ENCODE measurements around the gene ZNF182.

The ZNF182 gene

GRCh38 chrX:48003758-48004457 is at the start of gene ZNF182:
TSS of gene ZNF182 (minus strand) at chrX:48003989. CDS start at chrX:48002609, 1,380 bp downstream.
- ATAC-seq = peak; percentile 98

DNA sequence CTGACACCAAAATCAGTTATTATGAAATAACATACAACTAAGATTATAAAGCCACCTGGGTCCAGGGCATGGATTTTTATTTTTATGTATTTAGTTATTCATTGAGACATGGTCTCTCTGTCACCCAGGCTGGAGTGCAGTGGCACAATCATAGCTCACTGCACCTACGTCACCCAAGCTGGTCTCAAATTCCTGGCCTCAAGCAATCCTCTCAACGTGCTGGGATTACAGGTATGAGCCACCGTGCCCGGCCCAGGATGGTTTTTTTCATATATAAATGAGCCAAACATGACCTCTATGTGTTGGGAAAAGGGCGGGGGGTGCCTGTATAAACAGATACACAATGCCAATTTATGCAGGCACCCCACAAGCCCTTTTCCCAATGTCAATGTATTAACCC is 43.1 kb upstream of the ZNF182 start:
- ATAC-seq = no peak
- TF ChIP-seq TCF4 (CRISPR knock-in tag; IDR thresholded peaks at IDR 0.05; ENCODE audit: borderline replicate concordance) (no peak), OSR1 (CRISPR knock-in tag; IDR thresholded peaks at IDR 0.05) (no peak)

More at GRCh38 chrX:48003758-48004457, at the start of gene ZNF182:
- no peak for TF ChIP-seq ZNF8 (CRISPR knock-in tag; IDR thresholded peaks at IDR 0.05)
- TF ChIP-seq, protein P1, sequence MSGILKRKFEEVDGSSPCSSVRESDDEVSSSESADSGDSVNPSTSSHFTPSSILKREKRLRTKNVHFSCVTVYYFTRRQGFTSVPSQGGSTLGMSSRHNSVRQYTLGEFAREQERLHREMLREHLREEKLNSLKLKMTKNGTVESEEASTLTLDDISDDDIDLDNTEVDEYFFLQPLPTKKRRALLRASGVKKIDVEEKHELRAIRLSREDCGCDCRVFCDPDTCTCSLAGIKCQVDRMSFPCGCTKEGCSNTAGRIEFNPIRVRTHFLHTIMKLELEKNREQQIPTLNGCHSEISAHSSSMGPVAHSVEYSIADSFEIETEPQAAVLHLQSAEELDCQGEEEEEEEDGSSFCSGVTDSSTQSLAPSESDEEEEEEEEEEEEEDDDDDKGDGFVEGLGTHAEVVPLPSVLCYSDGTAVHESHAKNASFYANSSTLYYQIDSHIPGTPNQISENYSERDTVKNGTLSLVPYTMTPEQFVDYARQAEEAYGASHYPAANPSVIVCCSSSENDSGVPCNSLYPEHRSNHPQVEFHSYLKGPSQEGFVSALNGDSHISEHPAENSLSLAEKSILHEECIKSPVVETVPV (CRISPR knock-in tag; IDR thresholded peaks at IDR 0.05) = no peak
- TF ChIP-seq BACH2 (CRISPR knock-in tag; IDR thresholded peaks at IDR 0.05; ENCODE audit: borderline replicate concordance) = no peak
- TF ChIP-seq, protein P2, sequence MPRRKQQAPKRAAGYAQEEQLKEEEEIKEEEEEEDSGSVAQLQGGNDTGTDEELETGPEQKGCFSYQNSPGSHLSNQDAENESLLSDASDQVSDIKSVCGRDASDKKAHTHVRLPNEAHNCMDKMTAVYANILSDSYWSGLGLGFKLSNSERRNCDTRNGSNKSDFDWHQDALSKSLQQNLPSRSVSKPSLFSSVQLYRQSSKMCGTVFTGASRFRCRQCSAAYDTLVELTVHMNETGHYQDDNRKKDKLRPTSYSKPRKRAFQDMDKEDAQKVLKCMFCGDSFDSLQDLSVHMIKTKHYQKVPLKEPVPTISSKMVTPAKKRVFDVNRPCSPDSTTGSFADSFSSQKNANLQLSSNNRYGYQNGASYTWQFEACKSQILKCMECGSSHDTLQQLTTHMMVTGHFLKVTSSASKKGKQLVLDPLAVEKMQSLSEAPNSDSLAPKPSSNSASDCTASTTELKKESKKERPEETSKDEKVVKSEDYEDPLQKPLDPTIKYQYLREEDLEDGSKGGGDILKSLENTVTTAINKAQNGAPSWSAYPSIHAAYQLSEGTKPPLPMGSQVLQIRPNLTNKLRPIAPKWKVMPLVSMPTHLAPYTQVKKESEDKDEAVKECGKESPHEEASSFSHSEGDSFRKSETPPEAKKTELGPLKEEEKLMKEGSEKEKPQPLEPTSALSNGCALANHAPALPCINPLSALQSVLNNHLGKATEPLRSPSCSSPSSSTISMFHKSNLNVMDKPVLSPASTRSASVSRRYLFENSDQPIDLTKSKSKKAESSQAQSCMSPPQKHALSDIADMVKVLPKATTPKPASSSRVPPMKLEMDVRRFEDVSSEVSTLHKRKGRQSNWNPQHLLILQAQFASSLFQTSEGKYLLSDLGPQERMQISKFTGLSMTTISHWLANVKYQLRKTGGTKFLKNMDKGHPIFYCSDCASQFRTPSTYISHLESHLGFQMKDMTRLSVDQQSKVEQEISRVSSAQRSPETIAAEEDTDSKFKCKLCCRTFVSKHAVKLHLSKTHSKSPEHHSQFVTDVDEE (CRISPR knock-in tag; IDR thresholded peaks at IDR 0.05) = 0 out of 2 replicates have a peak, but pooled peaks have one; percentile 22
- TF ChIP-seq ISL1 (CRISPR knock-in tag; IDR thresholded peaks at IDR 0.05) = no peak
- no peak for TF ChIP-seq SNAI2 (CRISPR knock-in tag; IDR thresholded peaks at IDR 0.05)
- peak; percentile 45 for TF ChIP-seq TCF4 (CRISPR knock-in tag; IDR thresholded peaks at IDR 0.05; ENCODE audit: borderline replicate concordance)
- TF ChIP-seq ZNF70 (CRISPR knock-in tag; IDR thresholded peaks at IDR 0.05) = 0 out of 2 replicates have a peak, but pooled peaks have one; percentile 25

GRCh38 chrX:48045410-48046311 is 41.9 kb upstream of the ZNF182 start:
- TF ChIP-seq, protein P1 (CRISPR knock-in tag; IDR thresholded peaks at IDR 0.05) = no peak
- TF ChIP-seq PPARA (CRISPR knock-in tag; IDR thresholded peaks at IDR 0.05; ENCODE audit: borderline replicate concordance) (no peak), OSR1 (CRISPR knock-in tag; IDR thresholded peaks at IDR 0.05) (no peak), BACH2 (CRISPR knock-in tag; IDR thresholded peaks at IDR 0.05; ENCODE audit: borderline replicate concordance) (no peak), ZFP30 (CRISPR knock-in tag; IDR thresholded peaks at IDR 0.05) (no peak), TCF4 (CRISPR knock-in tag; IDR thresholded peaks at IDR 0.05; ENCODE audit: borderline replicate concordance) (no peak), ZNF70 (CRISPR knock-in tag; IDR thresholded peaks at IDR 0.05) (no peak), GLIS3 (CRISPR knock-in tag; IDR thresholded peaks at IDR 0.05) (no peak), PATZ1 (CRISPR knock-in tag; IDR thresholded peaks at IDR 0.05; ENCODE audit: borderline replicate concordance) (no peak), SNAI2 (CRISPR knock-in tag; IDR thresholded peaks at IDR 0.05) (no peak), ZFP3 (CRISPR knock-in tag; IDR thresholded peaks at IDR 0.05) (no peak), TOX (CRISPR knock-in tag; IDR thresholded peaks at IDR 0.05; ENCODE audit: borderline replicate concordance) (no peak), ISL1 (CRISPR knock-in tag; IDR thresholded peaks at IDR 0.05) (no peak; the same call in 1 of the 2 replicates), RARB (CRISPR knock-in tag; IDR thresholded peaks at IDR 0.05) (no peak), ZC3H10 (CRISPR knock-in tag; IDR thresholded peaks at IDR 0.05) (no peak)
- ATAC-seq = no peak; the same call in 2 of the 3 replicates

- ATAC-seq = no peak
- TF ChIP-seq ZNF70 (CRISPR knock-in tag; IDR thresholded peaks at IDR 0.05) = no peak
- no peak for TF ChIP-seq ZFP3 (CRISPR knock-in tag; IDR thresholded peaks at IDR 0.05)
- TF ChIP-seq SNAI2 (CRISPR knock-in tag; IDR thresholded peaks at IDR 0.05) = no peak
- no peak for TF ChIP-seq ZNF8 (CRISPR knock-in tag; IDR thresholded peaks at IDR 0.05)
- TF ChIP-seq PPARA (CRISPR knock-in tag; IDR thresholded peaks at IDR 0.05; ENCODE audit: borderline replicate concordance) = no peak
- no peak for TF ChIP-seq GLIS3 (CRISPR knock-in tag; IDR thresholded peaks at IDR 0.05)
- no peak for TF ChIP-seq TCF4 (CRISPR knock-in tag; IDR thresholded peaks at IDR 0.05; ENCODE audit: borderline replicate concordance)
- TF ChIP-seq ARNTL (CRISPR knock-in tag; IDR thresholded peaks at IDR 0.05; ENCODE audit: borderline replicate concordance, low read depth) = no peak
- TF ChIP-seq OSR1 (CRISPR knock-in tag; IDR thresholded peaks at IDR 0.05) = no peak
- TF ChIP-seq, protein P1 (CRISPR knock-in tag; IDR thresholded peaks at IDR 0.05) = no peak
- TF ChIP-seq ZC3H10 (CRISPR knock-in tag; IDR thresholded peaks at IDR 0.05) = no peak
- TF ChIP-seq, protein P3, sequence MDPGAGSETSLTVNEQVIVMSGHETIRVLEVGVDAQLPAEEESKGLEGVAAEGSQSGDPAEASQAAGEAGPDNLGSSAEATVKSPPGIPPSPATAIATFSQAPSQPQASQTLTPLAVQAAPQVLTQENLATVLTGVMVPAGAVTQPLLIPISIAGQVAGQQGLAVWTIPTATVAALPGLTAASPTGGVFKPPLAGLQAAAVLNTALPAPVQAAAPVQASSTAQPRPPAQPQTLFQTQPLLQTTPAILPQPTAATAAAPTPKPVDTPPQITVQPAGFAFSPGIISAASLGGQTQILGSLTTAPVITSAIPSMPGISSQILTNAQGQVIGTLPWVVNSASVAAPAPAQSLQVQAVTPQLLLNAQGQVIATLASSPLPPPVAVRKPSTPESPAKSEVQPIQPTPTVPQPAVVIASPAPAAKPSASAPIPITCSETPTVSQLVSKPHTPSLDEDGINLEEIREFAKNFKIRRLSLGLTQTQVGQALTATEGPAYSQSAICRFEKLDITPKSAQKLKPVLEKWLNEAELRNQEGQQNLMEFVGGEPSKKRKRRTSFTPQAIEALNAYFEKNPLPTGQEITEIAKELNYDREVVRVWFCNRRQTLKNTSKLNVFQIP (CRISPR knock-in tag; IDR thresholded peaks at IDR 0.05; ENCODE audit: borderline replicate concordance, low read depth) = no peak
- TF ChIP-seq ESRRG (CRISPR knock-in tag; IDR thresholded peaks at IDR 0.05) = no peak
- no peak for TF ChIP-seq ISL1 (CRISPR knock-in tag; IDR thresholded peaks at IDR 0.05)
- TF ChIP-seq ZNF565 (CRISPR knock-in tag; conservative IDR thresholded peaks at IDR 0.05; ENCODE audit: low read depth) = no peak
- no peak for TF ChIP-seq RARB (CRISPR knock-in tag; IDR thresholded peaks at IDR 0.05)
Measured at GRCh38 chrX:48043056-48043455, 39.3 kb upstream of the ZNF182 start.

Data from SK-N-SH treated with all-trans-retinoic acid at 6 μM for 48 hours (cell line).